Measurements from ENCODE around the gene PACSIN3.

DNA sequence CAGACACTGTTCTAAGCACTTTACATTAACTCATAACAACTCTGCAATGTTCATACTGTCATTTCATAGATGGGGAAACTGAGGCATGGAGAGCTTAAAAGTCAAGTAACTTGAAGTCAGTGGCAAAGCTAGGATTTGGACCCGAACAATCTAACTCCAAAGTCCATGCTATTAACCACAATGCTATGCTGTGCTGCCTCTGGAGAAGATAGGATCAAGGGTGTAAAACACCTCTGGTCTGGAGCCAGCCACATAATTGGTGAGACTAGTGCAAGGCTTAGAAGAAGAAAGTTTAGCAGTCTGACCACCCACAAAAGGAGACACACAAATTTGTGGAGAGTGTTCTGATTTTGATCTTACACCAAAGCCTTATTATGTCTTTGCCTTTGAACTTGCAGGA lies 53.3 kb downstream of the PACSIN3 start:
- TF ChIP-seq CTCF (IDR thresholded peaks at IDR 0.05) (no peak), POLR2AphosphoS5 (IDR thresholded peaks at IDR 0.05) (no peak)
